ENCODE data around the gene MC2R. TPM values are rescaled to one million over a fixed set of nuclear protein-coding genes. Genes with fewer than 3 reads are reported as not detected.
"Not testable (repeated sequence)": the region's sequence is repeated elsewhere in the genome, so short reads cannot be mapped to it uniquely, and the experiment has no call there.

Gene MC2R
- total RNA-seq, 2 experiments from 2014 or later, result not detected

GRCh38 chr18:13872373-13872772 is 43.0 kb downstream of the MC2R start:
- Mint-ChIP-seq H3K9me3 (no peaks in the 10 kb centered on the region), H3K4me3 (no peak overlapping the region), H3K27ac (no peak overlapping the region), H3K27me3 (peaks cover 25% of the 10 kb centered on the region), H3K36me3 (ENCODE audit: low read depth) (no peaks in the 10 kb centered on the region), H3K4me1 (ENCODE audit: low read depth) (no peaks in the 10 kb centered on the region)
- ATAC-seq, result no peak
- intact Hi-C loops (cut with micrococcal nuclease), result no loop called here
- ChIA-PET POLR2A (no interaction called here), CTCF (no interaction called here)
- TF ChIP-seq CTCF (IDR thresholded peaks at IDR 0.05), result no peak
- no peak for DNase-seq

GRCh38 chr18:13871701-13872100 is 43.6 kb downstream of the MC2R start:
- H3K9me3 Mint-ChIP-seq, result no peaks in the 10 kb centered on the region
- intact Hi-C loops (cut with micrococcal nuclease), result no loop called here
- no peaks in the 10 kb centered on the region for H3K36me3 Mint-ChIP-seq (ENCODE audit: low read depth)
- H3K4me1 Mint-ChIP-seq (ENCODE audit: low read depth), result no peaks in the 10 kb centered on the region
- POLR2A ChIA-PET, result no interaction called here
- H3K27me3 Mint-ChIP-seq, result peaks cover 28% of the 10 kb centered on the region
- ATAC-seq, result no peak
- no peak for DNase-seq
- H3K27ac Mint-ChIP-seq, result no peak overlapping the region
- CTCF ChIA-PET, result no interaction called here
- H3K4me3 Mint-ChIP-seq, result no peak overlapping the region
- TF ChIP-seq CTCF (IDR thresholded peaks at IDR 0.05), result no peak

- no peak for ATAC-seq
- no peak for DNase-seq
- CTCF ChIA-PET, result interaction anchor here (1.3 to 1.4 kb wide), 2 partner anchors 45 kb away, joined by 3 read pairs; partner anchors contain the start of gene MC5R
- TF ChIP-seq CTCF (IDR thresholded peaks at IDR 0.05), result no peak
- POLR2A ChIA-PET, result no interaction called here
- Mint-ChIP-seq H3K9me3 (no peaks in the 10 kb centered on the region), H3K4me1 (ENCODE audit: low read depth) (no peaks in the 10 kb centered on the region), H3K4me3 (no peak overlapping the region), H3K36me3 (ENCODE audit: low read depth) (no peaks in the 10 kb centered on the region), H3K27ac (no peak overlapping the region), H3K27me3 (peaks cover 36% of the 10 kb centered on the region)
- intact Hi-C loops (cut with micrococcal nuclease), result no loop called here
Measured at GRCh38 chr18:13868501-13869271, 46.6 kb downstream of the MC2R start.

GRCh38 chr18:13862898-13863297 is 52.4 kb downstream of the MC2R start:
- CTCF ChIA-PET, result not testable (repeated sequence)

GRCh38 chr18:13849791-13850190 is 65.5 kb downstream of the MC2R start:
- ATAC-seq (no peak), DNase-seq (no peak)
- POLR2A ChIA-PET, result no interaction called here
- H3K4me3 Mint-ChIP-seq, result no peak overlapping the region
- intact Hi-C loops (cut with micrococcal nuclease), result no loop called here
- no peaks in the 10 kb centered on the region for H3K4me1 Mint-ChIP-seq (ENCODE audit: low read depth)
- TF ChIP-seq CTCF (IDR thresholded peaks at IDR 0.05), result no peak
- no peak overlapping the region for H3K27ac Mint-ChIP-seq
- peaks cover 16% of the 10 kb centered on the region for H3K9me3 Mint-ChIP-seq
- no peaks in the 10 kb centered on the region for H3K36me3 Mint-ChIP-seq (ENCODE audit: low read depth)
- H3K27me3 Mint-ChIP-seq, result no peaks in the 10 kb centered on the region
- CTCF ChIA-PET, result interaction anchor here (1.4 kb wide), 1 partner anchor 26 kb away, joined by 3 read pairs; the partner anchor contains the start of gene MC5R

More at GRCh38 chr18:13862898-13863297, 52.4 kb downstream of the MC2R start:
- POLR2A ChIA-PET; H3K4me3 Mint-ChIP-seq; DNase-seq; H3K36me3 Mint-ChIP-seq (ENCODE audit: low read depth); ATAC-seq; intact Hi-C loops (cut with micrococcal nuclease); H3K4me1 Mint-ChIP-seq (ENCODE audit: low read depth); H3K27ac Mint-ChIP-seq; H3K9me3 Mint-ChIP-seq: not testable (repeated sequence)
- H3K27me3 Mint-ChIP-seq, result peaks cover 22% of the 10 kb centered on the region

Data from activated CD8-positive, alpha-beta T cell treated with anti-CD3 and anti-CD28 coated beads for 36 hours (primary cell).